ENCODE results near the gene SEC16A. TPM values are rescaled to one million over a fixed set of nuclear protein-coding genes. Genes with fewer than 3 reads are reported as not detected.

The SEC16A gene
- total RNA-seq, 1 experiment from 2014 or later, result 56.4 TPM

GRCh38 chr9:136494531-136495215, 11.8 kb upstream of the SEC16A start:
- no peak overlapping the region for H2BK15ac ChIP-seq (ENCODE audit: low read depth, low read length)
- no peak overlapping the region for H3K9ac ChIP-seq (ENCODE audit: extremely low read depth, insufficient read length, low read length)
- H4K20me1 ChIP-seq (ENCODE audit: control insufficient read depth, insufficient read depth, insufficient read length), result no peaks in the 10 kb centered on the region
- no CpG with 5 or more reads among the region's 29 CpGs for WGBS (ENCODE audit: extremely low coverage, insufficient read length, low lambda C conversion rate)
- H3K27ac ChIP-seq (ENCODE audit: insufficient read length, low read depth, low read length), result no peak overlapping the region
- H2BK12ac ChIP-seq (ENCODE audit: insufficient read length, low read depth, low read length), result no peak overlapping the region
- H3K23ac ChIP-seq (ENCODE audit: insufficient read length, low read depth, low read length), result no peak overlapping the region
- H3K23me2 ChIP-seq (ENCODE audit: insufficient read length, low read depth, low read length, poor library complexity, severe bottlenecking), result no peaks in the 10 kb centered on the region
- no peak overlapping the region for H4K8ac ChIP-seq (replicated peaks; ENCODE audit: insufficient read length, low read depth, low read length)
- Mint-ChIP-seq H3K36me3 (ENCODE audit: insufficient read depth in 1 of 3, low read depth in 3 of 3) (peaks cover 7 to 35% (median 22%) of the 10 kb centered on the region in 3 experiments; a peak in 6 of 7 replicates), H3K27ac (no peak overlapping the region), H3K4me3 (no peak overlapping the region), H3K4me1 (no peaks in the 10 kb centered on the region), H3K27me3 (ENCODE audit: low read depth) (no peaks in the 10 kb centered on the region; the same call in 1 of the 2 replicates), H3K9me3 (no peaks in the 10 kb centered on the region)
- H3K56ac ChIP-seq (ENCODE audit: insufficient read length, low read depth, low read length), result no peak overlapping the region
- no peak overlapping the region for H2BK20ac ChIP-seq (ENCODE audit: low read depth, low read length, poor library complexity, severe bottlenecking)
- H4K91ac ChIP-seq (ENCODE audit: insufficient read length, low read depth, low read length), result no peak overlapping the region
- H3K14ac ChIP-seq (ENCODE audit: insufficient read depth, low read length), result no peak overlapping the region
- H2AFZ ChIP-seq (ENCODE audit: low read length), result no peak overlapping the region
- H2BK120ac ChIP-seq (ENCODE audit: low read depth, low read length, poor library complexity, severe bottlenecking), result no peak overlapping the region
- no peaks in the 10 kb centered on the region for H3K79me1 ChIP-seq (ENCODE audit: insufficient read depth, low read depth, low read length, poor library complexity, severe bottlenecking)
- no peaks in the 10 kb centered on the region for H3K9me3 ChIP-seq (ENCODE audit: control insufficient read depth, low read depth, low read length)
- no peak overlapping the region for H3T11ph ChIP-seq (ENCODE audit: low read length)
- no peaks in the 10 kb centered on the region for H3K4me1 ChIP-seq (ENCODE audit: insufficient read depth, low read length)
- H3K4ac ChIP-seq (ENCODE audit: low read depth, low read length), result no peak overlapping the region
- H3K4me2 ChIP-seq (ENCODE audit: insufficient read depth, insufficient read length, low read length), result no peak overlapping the region
- H3K18ac ChIP-seq (ENCODE audit: insufficient read length, low read depth, low read length), result no peak overlapping the region
- no peaks in the 10 kb centered on the region for H3K79me2 ChIP-seq (ENCODE audit: insufficient read depth, low read length)
- no peak overlapping the region for H4K5ac ChIP-seq (ENCODE audit: insufficient read length, low read depth, low read length)
- no peak overlapping the region for H2AK5ac ChIP-seq (ENCODE audit: insufficient read length, low read length)
- H2BK5ac ChIP-seq (ENCODE audit: insufficient read length, low read length), result no peak overlapping the region
- H3K27me3 ChIP-seq (ENCODE audit: insufficient read depth, low read length), result no peaks in the 10 kb centered on the region
- DNase-seq, result no peak
- TF ChIP-seq CTCF (conservative IDR thresholded peaks at IDR 0.05), result no peak
